Putamen (tissue), 1 donor: ENCODE data around the gene COQ5.
A peak's percentile ranks its signal among the peaks of the same experiment; 100 is the strongest.
"Not testable (repeated sequence)": the region's sequence is repeated elsewhere in the genome, so short reads cannot be mapped to it uniquely, and the experiment has no call there.

Experiments used
- DNase-seq: peaks from one replicate; pipeline ENCODE4 v3.0.0-alpha.2; 2016; ENCODE audit warnings: low spot score

Gene COQ5

DNA sequence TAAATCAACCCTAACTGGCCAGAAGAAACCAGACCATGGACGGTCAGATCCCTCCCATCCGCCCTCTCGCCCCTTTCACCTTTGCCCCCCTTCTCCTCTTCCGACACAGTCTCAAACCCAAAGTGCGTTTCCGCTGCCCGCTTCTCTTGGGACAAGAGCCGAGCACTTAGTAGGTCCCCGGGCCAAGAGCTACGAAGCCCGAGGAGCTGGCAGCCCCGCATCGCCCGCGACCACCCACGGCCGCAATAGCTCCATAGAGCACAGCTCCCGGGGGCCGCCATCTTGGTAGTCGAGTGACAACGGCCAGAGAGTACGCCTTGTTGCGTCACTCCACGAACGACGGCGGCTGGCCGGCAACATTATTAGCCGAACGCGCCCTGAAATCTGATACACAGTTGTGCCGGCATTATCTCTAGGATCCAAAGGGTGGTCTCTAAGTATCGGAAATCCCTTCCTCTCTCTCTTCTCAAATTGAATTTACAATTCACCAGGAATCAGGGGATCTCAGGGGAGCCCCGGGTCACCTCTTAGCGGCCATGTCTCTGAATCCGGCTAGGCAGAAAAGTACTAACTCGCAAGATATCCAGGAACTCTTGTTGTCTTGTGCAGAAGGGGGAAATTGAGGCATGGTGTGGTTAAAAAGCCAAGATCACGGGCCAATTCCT lies at the start of gene COQ5:
Gene COQ5, minus strand, starts transcription at position 298 of the 665 bp plus-strand sequence. Its CDS starts 17 bp downstream, at position 281.
- DNase-seq, result peak; percentile 91

GRCh38 chr12:120574106-120574505 lies 45.1 kb upstream of the COQ5 start:
- no peak for DNase-seq

DNA sequence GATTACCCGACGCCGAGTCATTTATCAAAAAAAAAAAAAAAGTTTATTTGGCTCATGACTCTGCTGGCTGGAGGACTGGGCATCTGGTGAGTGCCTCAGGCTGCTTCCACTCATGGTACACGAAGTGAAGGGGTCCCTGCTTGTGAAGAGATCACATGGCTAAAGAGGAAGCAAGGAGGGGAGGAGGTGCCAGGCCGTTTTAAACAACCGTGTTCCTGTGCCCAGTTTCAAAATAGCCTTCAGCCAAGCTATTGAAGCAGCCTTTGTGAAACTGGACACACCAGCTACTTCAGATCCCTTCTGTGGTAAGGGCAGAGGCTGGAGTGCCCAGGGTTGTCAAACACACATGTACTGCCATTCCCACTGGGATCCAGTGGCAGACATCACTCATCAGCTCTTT lies 44.6 kb upstream of the COQ5 start:
- no peak for DNase-seq

- no peak for DNase-seq
Observed at GRCh38 chr12:120571299-120571698, 42.3 kb upstream of the COQ5 start.

DNA sequence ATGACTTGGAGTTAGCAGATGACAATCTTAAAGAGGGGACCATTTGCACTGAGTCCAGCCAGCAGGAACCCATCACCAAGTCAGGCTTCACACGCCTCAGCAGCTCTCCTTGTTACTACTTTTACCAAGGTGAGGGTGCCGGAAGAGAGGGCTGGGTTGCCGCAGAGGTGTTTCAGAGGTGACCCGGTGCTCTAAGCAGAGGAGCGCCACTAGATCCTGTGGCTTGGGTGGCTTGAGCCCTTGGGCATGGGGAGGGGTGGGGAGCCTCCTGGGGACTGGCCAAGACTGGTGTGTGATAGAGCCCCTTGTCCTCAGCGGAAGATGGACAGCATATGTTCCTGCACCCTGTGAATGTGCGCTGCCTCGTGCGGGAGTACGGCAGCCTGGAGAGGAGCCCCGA lies 34.5 kb upstream of the COQ5 start:
- DNase-seq, result no peak

GRCh38 chr12:120562906-120563305 lies 33.9 kb upstream of the COQ5 start:
- DNase-seq, result no peak

DNA sequence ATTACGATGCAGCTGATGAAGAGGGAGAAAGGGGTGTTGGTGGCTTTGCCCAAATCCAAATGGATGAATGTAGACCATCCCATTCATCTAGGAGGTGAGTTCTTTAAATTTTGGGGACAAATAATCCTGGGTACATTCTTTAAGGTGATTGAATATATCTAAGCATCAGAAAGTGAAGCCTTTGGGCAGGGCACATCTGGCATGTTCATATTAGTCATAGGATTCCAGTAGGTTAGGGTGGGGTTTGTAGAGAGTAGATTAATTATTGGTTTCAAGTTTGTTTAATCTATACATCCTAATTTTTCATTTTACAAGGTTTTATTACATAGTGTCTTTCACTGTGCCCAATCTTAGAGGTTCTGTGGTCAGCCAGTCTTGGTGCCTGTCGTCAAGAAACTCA lies 28.6 kb upstream of the COQ5 start:
- no peak for DNase-seq

DNA sequence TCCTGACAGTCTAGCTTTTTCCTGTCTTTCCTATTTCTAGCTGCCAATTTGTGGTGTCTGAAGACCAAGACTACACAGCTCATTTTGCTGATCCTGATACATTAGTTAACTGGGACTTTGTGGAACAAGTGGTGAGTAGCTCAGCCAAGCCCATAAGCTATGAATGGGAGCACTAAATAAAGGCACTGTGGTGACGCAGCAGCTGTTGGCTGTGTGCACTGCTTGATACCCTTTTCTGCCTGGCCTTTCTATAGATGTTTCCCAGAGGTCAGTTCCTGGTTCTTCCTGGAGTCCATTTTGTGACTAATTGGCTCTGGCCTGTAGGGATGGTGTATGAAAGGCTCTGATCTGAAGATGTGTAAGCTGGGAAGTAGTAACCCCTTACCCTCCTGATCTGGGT lies 25.7 kb upstream of the COQ5 start:
- DNase-seq, result no peak

DNA sequence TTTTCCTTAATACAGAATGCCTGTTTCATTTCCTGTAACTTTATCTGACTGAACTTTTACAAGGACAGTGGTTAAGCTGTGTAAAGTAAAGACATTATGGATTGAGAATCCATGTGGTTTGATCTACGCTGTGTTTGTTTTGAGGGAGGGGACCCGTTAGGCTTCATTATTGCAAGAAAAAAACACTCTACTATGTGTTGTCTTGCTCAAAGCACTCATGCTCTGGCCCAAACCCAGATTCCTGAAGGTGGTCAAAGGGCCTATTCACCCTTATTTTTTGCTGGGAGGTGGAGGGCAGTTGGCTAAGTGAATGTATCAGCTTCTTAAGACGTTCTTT lies 17.1 kb upstream of the COQ5 start:
- no peak for DNase-seq

- DNase-seq, result no peak
Observed at GRCh38 chr12:120544691-120545090, 15.7 kb upstream of the COQ5 start.

DNA sequence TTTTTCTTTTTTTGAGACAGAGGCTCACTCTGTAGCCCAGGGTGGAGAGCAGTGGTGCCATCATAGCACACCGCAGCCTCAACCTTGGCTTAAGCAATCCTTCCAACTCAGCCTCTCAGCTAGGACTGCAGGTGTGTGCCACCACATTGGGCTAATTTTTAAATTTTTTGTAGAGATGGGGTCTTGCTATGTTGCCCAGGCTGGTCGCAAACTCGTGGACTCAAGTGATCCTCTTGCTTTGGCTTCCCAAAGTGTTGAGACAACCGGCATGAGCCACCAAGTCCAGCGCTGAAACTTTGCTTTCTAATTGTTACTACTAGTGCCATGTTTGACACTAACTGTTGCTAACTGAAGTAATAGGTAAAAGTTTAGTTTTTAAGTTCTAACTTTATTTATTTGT lies 13.2 kb upstream of the COQ5 start:
- no peak for DNase-seq

- DNase-seq, result no peak
Observed at GRCh38 chr12:120540445-120540844, 11.5 kb upstream of the COQ5 start.

DNA sequence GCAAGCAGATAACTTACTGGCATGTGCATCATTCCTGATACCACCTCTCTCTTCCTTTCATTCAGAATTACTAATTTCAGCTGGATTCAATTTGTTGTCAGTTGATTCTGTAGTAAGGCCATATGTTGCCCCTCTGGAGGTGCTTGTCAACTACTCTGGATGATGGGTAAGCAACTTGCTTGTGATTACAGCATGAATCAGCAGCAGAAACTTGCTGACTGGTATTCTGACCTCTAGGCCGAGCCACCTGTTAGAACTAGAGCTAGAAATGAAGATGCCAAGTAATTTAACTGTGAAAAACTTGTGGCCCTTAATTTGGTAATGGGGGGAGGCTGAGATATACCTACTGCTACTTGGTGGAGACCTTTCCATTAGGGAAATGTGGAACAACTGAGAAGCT lies 10.3 kb upstream of the COQ5 start:
- no peak for DNase-seq

GRCh38 chr12:120538281-120539156 lies 9.6 kb upstream of the COQ5 start:
- DNase-seq, result no peak

DNA sequence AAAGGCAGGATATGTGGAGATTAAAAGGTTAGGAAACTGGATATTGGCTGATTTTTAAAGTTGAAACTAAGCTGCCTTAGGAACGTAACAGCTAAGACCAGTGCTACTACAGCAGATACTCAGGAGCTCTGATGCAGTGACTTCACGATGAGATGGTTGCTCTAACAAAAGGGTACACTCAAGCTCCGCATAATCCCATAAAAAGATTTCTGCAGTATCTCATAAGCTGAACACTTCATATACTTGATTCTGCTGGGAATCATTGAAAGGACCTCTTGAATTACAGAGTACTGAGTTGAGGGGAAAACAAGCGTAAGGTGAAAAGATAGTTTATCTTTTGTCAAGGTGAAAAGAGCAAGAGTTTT lies 8.9 kb upstream of the COQ5 start:
- no peak for DNase-seq

GRCh38 chr12:120536064-120536791 lies 7.3 kb upstream of the COQ5 start:
- DNase-seq, result no peak

DNA sequence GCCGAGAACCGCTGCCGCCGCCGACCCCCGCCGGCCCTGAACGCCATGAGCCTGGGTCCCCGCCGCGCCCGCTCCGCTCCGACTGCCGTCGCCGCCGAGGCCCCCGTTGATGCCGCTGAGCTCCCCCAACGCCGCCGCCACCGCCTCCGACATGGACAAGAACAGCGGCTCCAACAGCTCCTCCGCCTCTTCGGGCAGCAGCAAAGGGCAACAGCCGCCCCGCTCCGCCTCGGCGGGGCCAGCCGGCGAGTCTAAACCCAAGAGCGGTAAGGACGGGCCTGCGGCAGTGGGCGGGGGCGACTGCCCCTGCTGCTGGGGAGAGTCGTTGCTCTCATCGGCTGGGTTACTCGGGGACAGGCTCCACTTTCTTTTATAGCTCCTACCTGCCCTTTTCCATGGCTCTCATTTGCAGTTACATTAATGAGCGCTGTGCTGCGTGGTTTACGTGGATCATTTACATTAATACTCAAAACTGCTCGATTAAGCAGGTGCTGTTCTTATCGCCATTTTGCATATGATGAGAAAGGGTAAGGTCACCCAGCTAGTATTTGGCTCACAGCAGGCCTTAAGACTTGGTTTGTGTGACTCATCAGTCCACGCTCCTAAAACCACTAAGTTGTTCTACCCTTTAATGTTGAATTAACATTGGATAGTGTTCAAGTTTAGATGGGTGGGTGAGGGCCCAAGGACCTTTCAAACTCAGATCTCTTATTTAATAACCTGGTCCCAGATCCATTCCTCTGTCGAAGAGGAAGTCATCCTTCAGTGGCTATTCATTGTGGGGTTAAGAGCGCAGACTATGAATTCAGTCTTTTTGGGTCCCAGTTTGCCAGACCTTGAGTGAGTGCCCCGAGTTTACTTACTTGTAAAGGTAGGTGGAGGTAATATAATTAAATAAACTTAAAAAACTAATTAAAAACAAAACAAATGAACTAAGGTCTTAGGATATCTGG lies 6.0 kb upstream of the COQ5 start:
- DNase-seq, result no peak

- peak; percentile 84 for DNase-seq
Observed at GRCh38 chr12:120534203-120534702, 5.3 kb upstream of the COQ5 start, which contains the start of gene RNF10. Gene RNF10 (plus strand): TSS chr12:120534356. CDS start chr12:120534812, 456 bp downstream.

- no peak for DNase-seq
Observed at GRCh38 chr12:120532701-120533238, 3.8 kb upstream of the COQ5 start.

DNA sequence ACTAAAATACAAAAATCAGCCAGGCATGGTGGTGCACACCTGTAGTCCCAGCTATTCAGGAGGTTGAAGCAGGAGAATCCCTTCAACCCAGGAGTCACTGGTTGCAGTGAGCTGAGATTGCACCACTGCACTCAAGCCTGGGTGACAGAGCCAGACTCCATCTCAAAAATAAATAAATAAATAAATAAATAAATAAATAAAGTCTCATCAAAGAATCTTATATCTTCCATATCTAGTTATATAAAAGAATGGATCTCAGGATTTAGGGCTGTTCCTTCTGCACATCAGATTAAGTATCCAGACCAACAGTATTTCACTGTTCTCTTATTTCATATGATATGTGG lies 1.4 kb upstream of the COQ5 start:
- not testable (repeated sequence) for DNase-seq
